Spleen (tissue), 11 donors: ENCODE data around the gene ACVRL1. TPM values are rescaled to one million over a fixed set of nuclear protein-coding genes. Genes with fewer than 3 reads are reported as not detected.

Experiments used
- DNase-seq: peaks from one replicate; pipeline ENCODE4 v3.0.0-alpha.2; 2020
- H3K27ac ChIP-seq, 8 donors: fragments of 200-600 bp; sonication (generic) in 7 of 8; 1 replicate in 4 of 8; 2 replicates in 4 of 8; pipeline versions ENCODE4 v1.5.0 to v1.8.0; 2016 to 2021; ENCODE audit warnings: inconsistent platforms in 4 of 8, mild to moderate bottlenecking in 4 of 8, moderate library complexity in 1 of 8
- H3K27me3 ChIP-seq, 7 donors: fragments of 200-600 bp; sonication (generic) in 6 of 7; replicated peaks in 1 of 7; 1 replicate in 4 of 7; 2 replicates in 3 of 7; pipeline versions ENCODE4 v1.5.0 to v1.8.0; 2016 to 2021; ENCODE audit warnings: inconsistent platforms in 3 of 7, mild to moderate bottlenecking in 1 of 7
- H3K36me3 ChIP-seq, 6 donors: fragments of 200-600 bp; sonication (generic) in 5 of 6; 1 replicate in 4 of 6; 2 replicates in 2 of 6; pipeline versions ENCODE4 v1.5.0 to v1.8.0; 2016 to 2021; ENCODE audit warnings: inconsistent platforms in 2 of 6
- H3K4me1 ChIP-seq, 6 donors: fragments of 200-600 bp; sonication (generic) in 5 of 6; 1 replicate in 3 of 6; 2 replicates in 3 of 6; pipeline versions ENCODE4 v1.5.0 to v1.8.0; 2016 to 2021; ENCODE audit warnings: inconsistent platforms in 3 of 6
- H3K4me3 ChIP-seq, 8 donors: fragments of 200-600 bp; sonication (generic) in 7 of 8; 1 replicate in 4 of 8; 2 replicates in 4 of 8; pipeline versions ENCODE4 v1.5.0 to v1.8.0; 2016 to 2021; ENCODE audit warnings: inconsistent platforms in 4 of 8, mild to moderate bottlenecking in 4 of 8, moderate library complexity in 2 of 8
- H3K9me3 ChIP-seq, 8 donors: fragments of 200-600 bp; sonication (generic) in 7 of 8; 1 replicate in 4 of 8; 2 replicates in 4 of 8; pipeline versions ENCODE4 v1.5.0 to v1.8.0; 2016 to 2021; ENCODE audit warnings: inconsistent platforms in 4 of 8
- CTCF ChIP-seq, 11 experiments: fragments of 200-600 bp in 7 of 11; fragments of 450-650 bp in 4 of 11; sonication (generic) in 4 of 11; IDR thresholded peaks in 8 of 11; conservative IDR thresholded peaks in 3 of 11; 1 replicate in 7 of 11; 2 replicates in 4 of 11; pipeline versions ENCODE4 v1.4.0 to v1.8.0; 2016 to 2021; ENCODE audit warnings: antibody characterized with exemption in 11 of 11, inconsistent platforms in 4 of 11, mild to moderate bottlenecking in 1 of 11
- POLR2A ChIP-seq, 3 donors: fragments of 450-650 bp; IDR thresholded peaks; one replicate each; pipeline ENCODE4 v1.5.1; 2017; ENCODE audit warnings: antibody characterized with exemption in 3 of 3, mild to moderate bottlenecking in 1 of 3
- POLR2AphosphoS5 ChIP-seq, 3 donors: sonication (generic); formaldehyde crosslinking; IDR thresholded peaks; one replicate each; pipeline ENCODE4 v1.5.1; 2017; ENCODE audit warnings: antibody characterized with exemption in 3 of 3
- WGBS, 5 donors: extraction: QIAGEN DNeasy Blood & Tissue Kit in 3 of 5; methylation state at CpG; one replicate each; pipeline versions ENCODE4 v1.1.5 to v1.1.7; 2013 to 2018; 5-methylcytosine and 5-hydroxymethylcytosine counted together
- intact Hi-C: fragments of 100-400 bp; cut with DNase I; formaldehyde crosslinking; loops from one replicate; pipeline ENCODE4 v1.15.0; 2023; ENCODE audit warnings: low total_unique reads
- polyA plus RNA-seq, 3 donors: library from polyadenylated mRNA; stranded (reverse); fragments of 200-250 nt; gene quantifications; one replicate each; pipeline ENCODE4 v1.2.1, GENCODE V29; 2013
- total RNA-seq, 7 donors: library from RNA; depleted of rRNA in 3 of 7; stranded (reverse); fragments of >200 nt in 3 of 7; fragmentation: NEBNext Ultra II Directional in 4 of 7; extraction: Animal tissue kit (Norgen Biotek cat#: 25700) in 4 of 7; gene quantifications; one replicate each; pipeline versions ENCODE4 v1.1.0 to v1.2.1, GENCODE V29; 2016 to 2021
- donor health status: healthy with polysubstance abuse.
- donor health status: DM: no; HTN: no; CAD: no; lungs with moderate emphysema.
- donor health status: DM: no; HTN: no; CAD: no.
- donor health status: Bipolar disorder and iron deficiency.
- donor health status: healthy.
- donor health status: DM: no; HTN: no; CAD: no.
- donor health status: DM: yes; HTN: yes; CAD: no.

The ACVRL1 gene
- total and polyA plus RNA-seq, 10 donors = 12.5 to 109 (median 89.1) TPM

- no peak for DNase-seq
- peak in 1 of 11 experiments; percentile 3 for TF ChIP-seq CTCF (IDR thresholded peaks at IDR 0.05 in 8 of 11, conservative IDR thresholded peaks at IDR 0.05 in 3 of 11)
- peak in 2 of 3 donors; percentile 81 for TF ChIP-seq POLR2AphosphoS5 (IDR thresholded peaks at IDR 0.05)
- TF ChIP-seq POLR2A (IDR thresholded peaks at IDR 0.05) = no peak
- Histone ChIP-seq H3K9me3 (no peaks in the 10 kb centered on the region), H3K36me3 (peaks cover 0 to 3% (median 0%) of the 10 kb centered on the region in 6 donors), H3K27me3 (no peaks in the 10 kb centered on the region), H3K4me1 (peaks cover 19 to 54% (median 48%) of the 10 kb centered on the region in 6 donors), H3K4me3 (no peak overlapping the region), H3K27ac (peak overlapping the region; percentile 59 to 85 (median 76))
- intact Hi-C loops = no loop called here
- 44 to 51% (median 49%) methylated on average over 8 of the region's 8 CpGs for WGBS, 5 donors
Measured at GRCh38 chr12:51926064-51926632, 18.8 kb downstream of the ACVRL1 start.

GRCh38 chr12:51926718-51927117, 19.4 kb downstream of the ACVRL1 start:
- H3K27me3 ChIP-seq = no peaks in the 10 kb centered on the region
- no peaks in the 10 kb centered on the region for H3K36me3 ChIP-seq
- 77 to 96% (median 93%) methylated on average over 2 of the region's 2 CpGs for WGBS, 5 donors
- TF ChIP-seq POLR2A (IDR thresholded peaks at IDR 0.05) = no peak
- TF ChIP-seq POLR2AphosphoS5 (IDR thresholded peaks at IDR 0.05) = no peak
- TF ChIP-seq CTCF (IDR thresholded peaks at IDR 0.05 in 8 of 11, conservative IDR thresholded peaks at IDR 0.05 in 3 of 11) = peak; percentile 16 to 63 (median 39)
- DNase-seq = no peak
- peak overlapping the region; percentile 59 to 85 (median 76) for H3K27ac ChIP-seq
- intact Hi-C loops = no loop called here
- no peaks in the 10 kb centered on the region for H3K9me3 ChIP-seq
- H3K4me1 ChIP-seq = peaks cover 19 to 49% (median 46%) of the 10 kb centered on the region in 6 donors
- H3K4me3 ChIP-seq = no peak overlapping the region

- no peak overlapping the region for H3K27ac ChIP-seq
- no peaks in the 10 kb centered on the region for H3K36me3 ChIP-seq
- H3K4me3 ChIP-seq = no peak overlapping the region
- H3K9me3 ChIP-seq = no peaks in the 10 kb centered on the region
- H3K4me1 ChIP-seq = no peaks in the 10 kb centered on the region
- 77 to 86% (median 80%) methylated on average over 5 of the region's 5 CpGs for WGBS, 5 donors
- no peaks in the 10 kb centered on the region for H3K27me3 ChIP-seq
- DNase-seq = no peak
- TF ChIP-seq POLR2AphosphoS5 (IDR thresholded peaks at IDR 0.05) (no peak), POLR2A (IDR thresholded peaks at IDR 0.05) (no peak), CTCF (IDR thresholded peaks at IDR 0.05 in 8 of 11, conservative IDR thresholded peaks at IDR 0.05 in 3 of 11) (no peak)
- intact Hi-C loops = no loop called here
Measured at GRCh38 chr12:51932218-51933076, 25.1 kb downstream of the ACVRL1 start.

DNA sequence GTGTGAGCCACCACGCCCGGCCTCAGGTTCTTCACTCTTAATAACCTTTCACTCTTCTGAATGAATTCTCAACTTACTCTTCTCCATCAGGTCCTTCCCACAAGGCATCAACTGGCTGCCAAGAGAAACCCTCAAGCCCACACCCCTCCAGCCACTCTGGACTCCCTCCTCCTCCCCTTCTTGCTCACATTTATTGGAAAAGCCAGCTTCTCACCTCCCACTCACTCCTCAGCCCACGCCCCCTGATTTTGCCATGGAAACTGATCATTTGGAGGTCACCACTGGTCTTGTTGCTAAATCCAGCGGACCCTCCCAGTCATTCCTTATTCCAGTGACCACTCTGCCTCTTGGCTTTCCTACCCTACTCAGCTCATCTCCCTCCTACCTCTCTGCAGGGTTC, 26.8 kb downstream of the ACVRL1 start:
- Histone ChIP-seq H3K4me3 (no peak overlapping the region), H3K9me3 (no peaks in the 10 kb centered on the region), H3K27ac (no peak overlapping the region), H3K4me1 (no peaks in the 10 kb centered on the region), H3K27me3 (no peaks in the 10 kb centered on the region), H3K36me3 (no peaks in the 10 kb centered on the region)
- no peak for DNase-seq
- WGBS, 5 donors = 89 to 96% (median 94%) methylated on average over 4 of the region's 4 CpGs
- no peak for TF ChIP-seq CTCF (IDR thresholded peaks at IDR 0.05 in 8 of 11, conservative IDR thresholded peaks at IDR 0.05 in 3 of 11)
- TF ChIP-seq POLR2A (IDR thresholded peaks at IDR 0.05) = no peak
- no peak for TF ChIP-seq POLR2AphosphoS5 (IDR thresholded peaks at IDR 0.05)
- intact Hi-C loops = no loop called here
